Sciatic nerve (tissue), 2 donors: ENCODE results near the gene FTCDNL1. TPM values are rescaled to one million over a fixed set of nuclear protein-coding genes. Genes with fewer than 3 reads are reported as not detected.

ENCODE experiments used
- ATAC-seq: fragments of 200-7000 bp; cut with Tn5 transposase; one replicate; pipeline ENCODE4 v1.9.1; 2020; ENCODE audit warnings: mild to moderate bottlenecking, moderate library complexity
- DNase-seq: peaks from one replicate; pipeline ENCODE4 v3.0.0-alpha.2; 2020; ENCODE audit warnings: low spot score
- intact Hi-C: fragments of 100-400 bp; cut with DNase I; formaldehyde crosslinking; loops from one replicate; pipeline ENCODE4 v1.14.2; 2022
- total RNA-seq: library from RNA; stranded (reverse); fragmentation: NEBNext Ultra II Directional; extraction: Animal tissue kit (Norgen Biotek cat#: 25700); gene quantifications from one replicate; pipeline ENCODE4 v1.2.1, GENCODE V29; 2021
- donor health status: DM: no; HTN: no; CAD: no.
- donor health status: DM: no; HTN: no; CAD: no.

The FTCDNL1 gene
- total RNA-seq, 1 donor from 2014 or later = 2.3 TPM

DNA sequence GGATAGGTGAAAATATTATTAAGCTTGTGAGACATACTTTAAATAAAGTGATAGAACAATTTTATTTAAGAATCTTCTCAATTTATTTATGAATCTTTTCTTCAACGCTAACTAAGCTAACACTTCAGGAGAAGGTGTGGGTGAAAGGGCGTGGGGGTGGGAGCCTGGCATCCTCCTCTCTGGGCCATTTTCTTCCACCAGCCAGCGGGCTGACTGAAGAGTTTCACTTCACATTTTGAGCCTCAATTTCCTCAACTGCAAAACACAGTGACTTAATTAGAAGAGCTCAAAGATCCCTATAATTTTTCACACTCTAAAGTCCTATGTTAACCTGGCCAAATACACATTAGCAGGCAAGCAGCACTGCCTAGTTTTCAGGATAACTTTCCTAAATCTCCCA, 94.8 kb downstream of the FTCDNL1 start:
- DNase-seq (no peak), ATAC-seq (no peak)
- intact Hi-C loops = no loop called here

DNA sequence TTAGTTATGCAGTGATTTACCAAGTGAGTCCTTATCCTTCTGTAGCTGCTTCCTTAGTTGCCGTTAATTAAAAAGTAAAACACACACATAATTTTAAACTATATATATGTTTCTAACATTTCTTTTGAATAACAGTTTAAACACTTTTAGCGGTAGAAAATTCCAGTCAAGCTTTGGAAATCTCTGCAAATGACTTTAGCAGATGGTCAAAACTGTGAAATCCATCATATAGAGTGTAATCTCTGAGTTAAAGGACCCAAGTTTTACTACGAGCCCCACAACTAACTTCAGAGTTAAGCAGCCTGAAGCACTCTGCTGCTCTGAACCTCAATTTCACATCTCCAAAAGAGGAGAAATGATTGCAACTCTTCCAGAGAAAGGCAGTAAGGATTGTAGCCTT, 96.2 kb downstream of the FTCDNL1 start:
- DNase-seq (no peak), ATAC-seq (no peak)
- intact Hi-C loops = no loop called here

DNA sequence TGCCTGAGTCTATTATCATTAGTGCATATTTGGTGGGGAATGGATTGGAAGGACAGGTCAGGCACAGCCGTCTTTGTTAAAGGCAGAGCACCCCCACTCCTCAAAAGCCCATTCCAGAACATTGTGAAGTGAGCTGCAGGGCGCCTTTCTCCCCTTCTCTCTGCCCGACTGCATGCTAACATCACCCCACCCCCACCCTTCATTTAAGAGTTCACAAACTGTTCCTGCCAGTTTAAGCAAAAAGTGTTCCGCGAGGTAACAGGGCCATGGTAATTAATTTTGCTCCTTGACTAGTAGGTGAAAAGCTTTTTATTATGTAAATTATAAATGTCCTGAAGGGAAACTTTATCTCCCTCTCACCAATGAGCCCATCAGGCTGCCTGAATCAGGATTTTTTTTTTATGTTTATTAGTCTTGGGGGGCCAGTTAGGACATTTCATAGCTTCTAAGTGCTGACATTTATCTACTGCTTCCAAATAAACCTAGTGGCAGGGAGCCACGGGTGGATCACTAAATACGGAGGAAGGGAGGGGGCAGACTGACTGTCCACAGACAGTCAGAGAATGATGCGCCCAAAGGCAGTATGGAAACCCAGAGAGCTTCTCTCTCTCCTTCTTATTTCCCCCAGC, 99.4 kb downstream of the FTCDNL1 start:
- ATAC-seq = no peak
- DNase-seq = no peak
- intact Hi-C loops = no loop called here

DNA sequence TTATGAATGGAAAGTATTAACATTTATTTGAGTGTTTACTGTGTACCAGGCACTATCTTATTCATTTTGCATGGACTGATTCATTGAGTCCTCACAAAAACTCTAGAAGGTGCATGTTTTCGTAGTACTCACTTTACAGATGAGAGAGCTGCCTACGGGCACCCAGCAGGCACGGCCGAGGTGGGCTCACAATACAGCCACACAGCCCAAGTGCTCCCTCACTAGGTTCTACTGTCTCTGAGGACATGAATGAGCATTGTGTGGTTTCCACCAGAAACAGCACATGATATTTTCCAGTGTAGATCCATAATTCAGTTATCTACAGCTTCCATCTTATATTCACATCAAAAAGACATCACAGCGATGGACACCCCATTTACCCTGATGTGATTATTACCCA, 101.4 kb downstream of the FTCDNL1 start:
- ATAC-seq = no peak
- intact Hi-C loops = no loop called here

DNA sequence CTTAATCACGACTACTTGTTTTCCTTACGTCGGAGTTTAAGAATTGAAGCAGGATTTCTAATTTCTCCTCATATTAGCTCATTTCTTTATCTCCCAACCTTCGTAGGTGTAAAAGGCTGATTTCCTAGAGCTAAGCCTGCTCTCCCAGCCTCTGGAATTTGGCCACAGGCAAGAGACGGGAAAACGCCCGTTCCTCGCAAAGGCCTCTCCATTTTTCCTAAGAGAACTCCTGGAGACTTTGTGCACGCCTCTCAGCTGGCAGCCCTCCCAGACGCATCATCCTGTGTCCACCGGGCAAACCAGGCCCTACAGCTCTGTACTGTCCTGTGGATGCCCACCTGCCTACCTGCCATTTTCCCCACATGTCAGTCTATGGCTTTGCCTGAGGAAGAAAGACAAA, 106.3 kb downstream of the FTCDNL1 start:
- intact Hi-C loops = no loop called here
- DNase-seq = no peak
- no peak for ATAC-seq

More for the DNA sequence above, 101.4 kb downstream of the FTCDNL1 start:
- DNase-seq = no peak

DNA sequence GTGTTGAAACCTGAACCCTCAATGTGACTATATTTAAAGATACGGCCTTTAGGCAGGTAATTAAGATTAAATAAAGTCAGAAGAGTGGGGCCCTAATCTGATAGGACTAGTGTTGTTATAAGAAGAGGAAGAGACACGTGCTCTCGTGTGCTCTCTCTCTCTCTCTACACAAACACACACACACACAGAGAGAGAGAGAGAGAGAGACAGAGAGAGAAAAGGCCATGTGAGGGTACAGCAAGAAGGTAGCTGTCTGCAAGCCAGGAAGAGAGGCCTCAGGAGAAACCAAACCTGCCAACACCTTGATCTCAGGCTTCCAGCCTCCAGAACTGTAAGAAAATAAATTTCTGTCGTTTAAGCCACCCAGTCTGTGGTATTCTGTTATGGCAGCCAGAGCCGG, 106.7 kb downstream of the FTCDNL1 start:
- DNase-seq = no peak
- ATAC-seq = no peak
- intact Hi-C loops = no loop called here

DNA sequence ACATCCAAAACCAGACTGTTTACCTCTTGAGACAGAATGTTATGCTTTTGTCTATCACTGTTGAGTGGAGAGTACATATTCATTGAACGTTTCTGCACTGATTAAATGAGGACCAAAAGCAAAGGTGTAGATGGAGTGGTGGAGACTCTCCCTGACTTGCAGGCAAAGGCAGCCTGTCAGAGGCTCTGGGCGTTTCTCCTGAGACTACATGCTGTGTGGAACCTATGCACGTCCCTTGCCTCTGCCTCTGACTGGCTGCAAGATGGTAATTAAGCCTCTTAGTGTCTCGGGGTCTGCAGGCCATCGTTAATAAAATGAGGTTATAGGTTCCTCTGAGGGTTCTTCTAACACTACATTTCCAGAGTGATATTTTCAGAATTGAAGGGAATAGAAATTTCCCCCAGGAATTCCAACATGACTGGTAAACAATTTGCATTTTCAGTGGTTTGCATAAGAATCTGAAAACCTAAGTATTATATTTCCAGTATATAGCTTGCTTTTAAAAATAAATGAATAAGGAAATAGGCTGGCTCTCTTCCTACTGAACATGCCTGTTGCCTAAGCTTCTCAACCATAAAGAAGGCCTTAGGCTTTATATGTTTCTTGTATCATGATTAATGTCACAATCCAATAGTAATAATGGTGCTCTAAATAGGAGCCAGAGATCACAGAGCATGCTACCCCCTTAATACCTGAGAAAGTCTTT, 107.4 kb downstream of the FTCDNL1 start:
- DNase-seq (no peak), ATAC-seq (no peak)
- intact Hi-C loops = no loop called here

DNA sequence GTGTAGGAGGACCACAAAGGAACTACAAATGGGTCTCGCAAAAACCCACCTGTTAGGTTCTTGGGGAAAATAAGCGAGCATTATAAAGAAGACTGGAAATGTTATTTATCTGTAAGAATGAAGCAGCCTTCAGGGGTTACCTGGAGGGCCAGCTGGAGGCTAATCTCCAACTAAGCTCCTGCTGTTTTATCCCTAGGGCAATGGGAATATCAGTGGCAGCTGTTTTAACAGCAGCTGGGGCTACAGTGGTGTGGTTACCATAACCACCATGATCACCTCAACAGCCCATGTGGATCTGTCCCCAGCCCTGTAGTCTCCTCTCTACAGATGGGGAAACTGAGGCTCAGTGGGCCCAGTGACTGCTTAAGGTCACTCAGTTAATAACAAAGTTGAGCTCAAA, 108.1 kb downstream of the FTCDNL1 start:
- ATAC-seq = no peak
- DNase-seq = no peak
- intact Hi-C loops = no loop called here

DNA sequence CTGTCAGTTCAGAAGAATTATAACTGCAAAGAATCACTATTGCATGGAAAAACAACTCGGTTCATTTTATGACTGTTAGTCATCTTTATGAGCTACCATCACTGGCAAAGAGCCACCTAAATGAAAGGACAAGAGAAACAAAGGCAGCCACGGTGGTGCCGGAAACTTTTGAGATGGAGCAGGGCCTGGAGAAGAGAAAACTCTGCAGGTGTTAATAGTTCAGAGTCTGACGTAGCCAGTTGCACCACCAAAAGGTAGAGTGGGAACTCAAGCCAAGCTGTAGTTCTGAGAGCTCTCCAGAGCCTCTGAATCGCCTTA, 110.9 kb downstream of the FTCDNL1 start:
- ATAC-seq = peak; percentile 9
- DNase-seq = no peak
- intact Hi-C loops = no loop called here

DNA sequence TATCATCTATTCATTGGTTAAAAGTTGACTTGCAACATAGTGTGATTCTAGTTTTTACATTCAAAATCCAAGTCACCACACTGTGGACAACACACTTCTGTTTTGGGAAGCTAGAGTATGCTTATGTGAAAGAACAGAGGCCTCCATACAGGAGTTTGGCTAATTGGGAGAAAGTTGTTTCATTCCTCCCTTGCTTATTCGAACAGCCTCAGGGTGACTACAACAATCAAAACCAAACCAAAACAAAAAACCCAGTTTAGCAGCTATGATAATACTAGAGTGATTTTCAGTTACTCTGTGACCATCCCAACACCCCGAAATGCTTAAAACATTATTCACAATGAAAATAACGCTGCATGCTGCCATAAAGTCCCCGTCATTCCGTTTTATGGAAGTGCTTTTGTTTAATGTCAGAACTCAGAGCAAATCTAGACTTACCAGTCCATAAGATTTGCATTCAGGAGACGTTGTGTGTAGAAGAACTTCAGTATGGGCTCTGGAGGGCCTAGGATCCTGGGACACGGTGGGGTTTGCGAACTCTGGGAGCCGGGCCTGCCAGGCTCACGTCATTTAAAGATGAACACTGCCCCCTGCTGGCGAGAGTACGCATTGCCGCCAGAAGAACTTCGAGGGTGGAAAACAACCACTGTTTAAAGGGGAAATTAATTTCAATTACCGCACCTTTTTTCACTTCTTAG, 111.4 kb downstream of the FTCDNL1 start:
- DNase-seq (peak; percentile 86), ATAC-seq (peak; percentile 71)
- intact Hi-C loops = no loop called here

DNA sequence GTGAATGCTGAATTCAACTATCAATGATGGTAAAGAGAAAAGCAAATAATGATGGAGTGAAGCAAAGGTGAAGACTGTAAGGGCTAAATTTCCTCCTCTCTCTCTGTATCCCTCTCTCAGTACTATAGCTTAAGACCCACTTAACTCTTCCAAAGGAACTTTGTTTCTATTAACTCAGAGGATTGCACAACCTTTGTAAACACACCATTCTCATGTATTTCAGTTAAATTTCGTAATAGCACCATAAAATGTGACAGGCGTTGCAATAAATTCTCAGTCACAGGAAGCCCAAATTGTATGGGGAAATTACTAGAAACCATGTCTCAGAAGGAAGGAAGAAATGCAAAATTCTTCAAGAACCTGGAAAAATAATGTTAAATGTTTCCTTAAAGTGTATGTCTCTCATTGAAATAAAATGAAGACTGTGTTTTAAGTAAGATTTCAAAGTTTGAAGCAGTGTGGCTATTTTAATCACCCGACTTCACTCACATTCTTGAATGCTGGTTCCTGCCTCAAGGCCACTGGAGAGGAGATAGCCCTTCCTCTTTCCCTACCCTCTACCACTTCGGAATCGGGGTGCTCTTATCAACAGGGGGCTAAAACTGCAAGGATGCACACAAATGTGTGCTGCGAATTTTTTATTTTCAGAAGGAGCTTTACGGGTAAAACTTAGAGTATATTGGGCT, 112.1 kb downstream of the FTCDNL1 start:
- DNase-seq = no peak
- intact Hi-C loops = no loop called here
- ATAC-seq = peak; percentile 63

DNA sequence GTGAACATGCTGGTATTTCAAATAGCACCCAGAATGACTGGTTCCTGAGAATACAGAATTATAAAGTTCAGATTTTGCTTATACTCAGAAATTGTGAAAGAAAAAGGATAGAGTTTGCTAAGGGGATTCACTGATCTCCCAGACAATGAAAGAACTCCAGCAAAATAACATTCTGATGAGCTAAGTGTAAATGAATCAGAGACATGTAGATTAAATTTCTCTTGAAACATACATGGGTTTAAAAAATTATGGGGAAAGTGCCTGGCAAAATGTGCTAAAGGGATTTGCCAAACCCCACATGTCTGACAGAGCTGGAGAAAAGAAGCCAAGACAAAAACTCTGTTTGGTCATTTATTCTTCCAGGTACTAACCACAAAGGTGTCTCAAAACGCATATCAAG, 116.3 kb downstream of the FTCDNL1 start:
- ATAC-seq = no peak
- DNase-seq = no peak
- intact Hi-C loops = no loop called here

DNA sequence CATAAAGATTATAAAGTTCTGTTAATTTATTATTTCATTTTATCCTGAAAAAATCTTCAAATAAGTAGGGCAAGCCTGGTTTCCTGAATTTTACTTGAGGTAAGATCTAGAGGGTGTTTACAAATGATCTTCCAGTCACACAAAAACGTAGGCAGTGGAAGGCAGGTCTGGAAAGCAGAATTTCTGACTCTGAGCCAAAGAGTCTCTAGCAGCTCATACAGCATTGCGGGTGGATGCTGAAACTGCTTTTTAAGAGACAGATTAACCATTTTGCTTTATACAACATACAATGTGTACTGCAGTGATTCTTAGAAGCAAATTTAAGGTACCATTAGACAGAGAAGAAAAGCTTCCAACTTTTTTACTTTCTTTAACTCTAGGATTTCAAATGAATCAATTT, 117.0 kb downstream of the FTCDNL1 start:
- ATAC-seq (no peak), DNase-seq (no peak)
- intact Hi-C loops = no loop called here

DNA sequence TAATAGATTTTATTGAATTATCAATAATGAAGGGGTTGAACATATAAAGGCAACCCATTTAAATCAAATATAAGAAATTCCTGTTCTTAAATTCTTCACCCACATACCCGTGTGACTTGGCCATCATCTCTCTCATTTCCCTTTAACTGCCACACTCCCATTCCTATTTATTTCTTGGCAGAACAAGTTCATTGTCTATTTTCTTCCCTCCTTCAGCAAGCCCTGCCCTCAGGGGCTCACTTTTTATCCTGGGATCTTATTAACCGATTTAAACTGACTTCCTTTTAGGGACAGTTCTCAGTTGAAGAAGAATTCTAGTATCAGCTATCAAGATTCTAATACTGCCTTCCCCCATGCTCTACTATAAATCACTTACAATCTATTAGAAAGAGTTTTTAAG, 123.2 kb downstream of the FTCDNL1 start:
- intact Hi-C loops = no loop called here
- no peak for ATAC-seq

DNA sequence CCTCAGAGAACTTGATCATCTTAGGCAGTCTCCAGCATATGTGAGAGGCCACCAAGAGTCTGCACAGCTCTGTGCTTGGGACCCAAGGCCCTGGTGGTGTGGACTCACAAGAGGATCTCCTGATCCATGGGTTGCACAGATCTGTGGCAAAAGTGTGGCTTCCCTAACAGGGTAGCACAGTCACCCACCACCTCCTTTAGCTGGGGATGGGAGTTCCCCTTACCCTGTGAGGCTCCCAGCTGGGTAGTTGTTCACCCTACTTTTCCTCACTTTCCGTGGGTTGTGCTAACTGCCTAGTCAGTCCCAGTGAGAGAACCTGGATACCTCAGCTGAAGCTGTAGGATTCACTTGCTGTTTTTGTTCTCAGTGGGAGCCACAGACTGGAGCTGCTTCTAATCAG, 123.7 kb downstream of the FTCDNL1 start:
- DNase-seq = no peak
- intact Hi-C loops = no loop called here
- ATAC-seq = no peak

More for the DNA sequence above, 123.2 kb downstream of the FTCDNL1 start:
- DNase-seq = no peak

DNA sequence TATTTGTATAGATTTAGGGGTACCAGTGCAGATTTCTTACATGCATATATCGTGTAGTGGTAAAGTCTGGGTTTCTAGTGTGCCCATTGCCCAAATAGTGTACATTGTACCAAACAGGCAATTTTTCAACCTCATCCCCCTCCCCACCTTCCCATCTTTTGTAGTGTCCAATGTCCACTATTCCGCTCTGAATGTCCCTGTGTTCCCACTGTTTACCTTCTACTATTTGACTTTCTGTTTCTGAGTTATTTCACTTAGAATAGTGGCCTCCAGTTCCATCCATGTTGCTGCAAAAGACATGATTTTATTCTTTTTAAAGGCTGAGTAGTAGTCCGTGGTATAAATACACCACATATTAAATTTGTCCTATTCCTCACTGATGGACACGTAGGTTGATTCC, 132.9 kb downstream of the FTCDNL1 start:
- ATAC-seq = no peak
- intact Hi-C loops = no loop called here
- no peak for DNase-seq

DNA sequence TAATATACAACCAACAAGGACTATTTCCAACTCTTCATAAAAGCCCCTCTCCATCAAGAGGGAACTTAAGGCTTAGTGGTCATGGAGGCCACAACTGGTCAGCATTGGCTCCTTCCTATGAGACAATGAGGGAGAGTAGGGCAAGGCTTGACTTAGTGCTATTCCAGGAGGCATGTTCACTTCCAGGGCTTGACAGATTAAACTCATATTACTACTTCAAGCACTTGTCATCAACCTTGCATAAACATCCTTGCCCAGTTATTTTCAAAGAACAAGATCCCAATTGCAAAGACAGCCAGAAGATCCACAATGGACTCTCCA, 133.4 kb downstream of the FTCDNL1 start:
- intact Hi-C loops = no loop called here
- ATAC-seq = no peak
- DNase-seq = no peak

DNA sequence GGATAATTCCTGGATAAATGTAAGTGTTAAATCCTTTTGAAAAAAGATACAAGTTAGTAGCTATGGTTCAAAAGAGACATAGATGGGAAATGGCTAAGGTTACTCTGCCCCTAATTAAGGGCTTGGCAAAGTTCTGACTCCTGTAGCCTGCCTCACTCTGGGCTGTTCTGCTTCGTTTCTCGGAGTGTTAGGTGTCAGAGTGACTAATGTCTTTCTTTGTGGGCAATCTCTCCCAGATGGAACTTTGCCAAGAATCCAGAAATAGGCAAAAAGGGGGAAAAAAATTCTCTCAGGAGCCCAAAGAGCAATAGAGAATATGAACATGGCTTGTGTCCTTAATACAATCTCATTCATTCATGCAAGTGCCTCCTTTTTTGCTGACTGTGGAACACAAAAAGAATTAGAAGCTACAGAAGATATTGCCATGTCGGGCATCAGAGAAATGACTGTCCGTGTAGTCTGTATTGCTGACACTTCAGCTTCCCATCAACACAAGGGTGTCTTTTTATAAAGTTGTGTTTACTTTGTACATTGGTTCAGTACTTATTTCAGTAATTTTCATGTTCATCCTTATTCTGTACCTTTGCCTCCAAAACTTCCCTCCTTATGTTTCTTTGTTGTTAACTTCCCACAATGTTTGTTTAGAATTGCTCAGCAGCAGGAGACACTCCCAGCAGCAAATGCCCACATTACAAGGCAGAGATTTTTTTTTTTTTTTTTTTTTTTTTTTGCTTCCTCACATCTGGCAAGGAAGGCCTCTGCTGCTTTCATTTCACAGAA, 134.0 kb downstream of the FTCDNL1 start:
- intact Hi-C loops = no loop called here
- no peak for DNase-seq
- ATAC-seq = no peak

DNA sequence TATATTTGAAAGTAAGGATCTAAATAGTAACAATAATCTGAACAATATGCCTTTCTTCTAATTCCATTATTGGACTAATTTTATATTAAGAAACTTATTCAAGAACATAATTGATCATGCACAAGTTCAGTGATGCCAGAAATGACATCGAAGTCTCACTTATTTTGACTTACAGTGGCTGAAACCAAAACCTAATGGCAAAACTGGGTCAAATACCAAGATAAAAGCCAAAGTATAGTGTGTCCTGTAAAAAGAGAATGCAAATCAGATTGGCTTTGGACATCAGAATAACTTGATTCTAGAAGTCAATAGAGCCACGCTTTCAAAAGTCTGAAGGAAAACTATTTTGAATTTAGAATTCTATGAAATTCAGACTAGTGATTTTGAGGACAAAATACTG, 137.2 kb downstream of the FTCDNL1 start:
- ATAC-seq (no peak), DNase-seq (no peak)
- intact Hi-C loops = no loop called here

DNA sequence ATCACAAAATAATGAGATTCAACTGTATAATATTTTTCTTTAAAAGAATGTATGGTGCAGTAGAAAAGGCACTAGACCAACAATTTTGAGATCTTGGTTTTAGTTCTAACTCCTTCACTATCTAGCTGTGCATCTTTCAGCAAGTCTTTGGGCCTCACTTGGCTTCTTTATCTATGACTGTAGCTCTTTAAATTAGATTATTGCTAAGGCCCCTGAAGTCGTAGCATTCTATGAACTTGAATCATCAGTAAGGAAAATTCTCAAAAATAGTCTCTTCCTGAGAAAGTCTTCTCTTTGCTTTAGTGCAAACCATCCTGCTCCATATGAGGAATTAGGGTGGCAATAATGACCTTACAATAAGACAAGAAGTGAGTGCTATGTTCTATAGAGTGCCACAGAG, 140.4 kb downstream of the FTCDNL1 start:
- ATAC-seq = no peak
- DNase-seq = no peak
- intact Hi-C loops = no loop called here
